Suppressor macrophage treated with lipopolysaccharide for 4 hours (primary cell): ENCODE measurements around the gene EEF1A1.
A peak's percentile ranks its signal among the peaks of the same experiment; 100 is the strongest.
"Not testable (repeated sequence)": the region's sequence is repeated elsewhere in the genome, so short reads cannot be mapped to it uniquely, and the experiment has no call there.

Experiments used
- DNase-seq: peaks from one replicate; pipeline ENCODE4 v3.0.0-alpha.2; 2020

The EEF1A1 gene

GRCh38 chr6:73520688-73521350 lies at the start of gene EEF1A1:
TSS of gene EEF1A1 (minus strand) at chr6:73521032. CDS start at chr6:73520026, 1,006 bp downstream.
- DNase-seq, result peak; percentile 100

- DNase-seq, result no peak
These were observed 48.3 kb upstream of the EEF1A1 start for GRCh38 chr6:73569121-73569520.

GRCh38 chr6:73566954-73567591 lies 46.2 kb upstream of the EEF1A1 start:
- peak; percentile 88 for DNase-seq

- DNase-seq, result not testable (repeated sequence)
These were observed 45.6 kb upstream of the EEF1A1 start for GRCh38 chr6:73566486-73566871.

GRCh38 chr6:73565767-73566485 lies 45.1 kb upstream of the EEF1A1 start:
- no peak for DNase-seq

GRCh38 chr6:73564578-73565345 lies 43.9 kb upstream of the EEF1A1 start:
- no peak for DNase-seq

GRCh38 chr6:73562558-73562957 lies 41.7 kb upstream of the EEF1A1 start:
- no peak for DNase-seq

- DNase-seq, result peak; percentile 80
These were observed 40.1 kb upstream of the EEF1A1 start for GRCh38 chr6:73560853-73561407.

GRCh38 chr6:73560182-73560732 lies 39.4 kb upstream of the EEF1A1 start:
- DNase-seq, result no peak

- not testable (repeated sequence) for DNase-seq
These were observed 38.6 kb upstream of the EEF1A1 start for GRCh38 chr6:73559399-73559794.

- no peak for DNase-seq
These were observed 38.0 kb upstream of the EEF1A1 start for GRCh38 chr6:73558624-73559398.

- no peak for DNase-seq
These were observed 36.0 kb upstream of the EEF1A1 start for GRCh38 chr6:73556836-73557235.

GRCh38 chr6:73555380-73555949 lies 34.6 kb upstream of the EEF1A1 start:
- not testable (repeated sequence) for DNase-seq

GRCh38 chr6:73551115-73551514 lies 30.3 kb upstream of the EEF1A1 start:
- DNase-seq, result not testable (repeated sequence)

GRCh38 chr6:73548458-73549446 lies 27.9 kb upstream of the EEF1A1 start:
- no peak for DNase-seq

- DNase-seq, result no peak
These were observed 26.2 kb upstream of the EEF1A1 start for GRCh38 chr6:73547036-73547435.

GRCh38 chr6:73542891-73543290 lies 22.1 kb upstream of the EEF1A1 start:
- DNase-seq, result no peak

- DNase-seq, result not testable (repeated sequence)
These were observed 21.6 kb upstream of the EEF1A1 start for GRCh38 chr6:73542481-73542880.

GRCh38 chr6:73538116-73538779 lies 17.4 kb upstream of the EEF1A1 start:
- DNase-seq, result no peak
